NCI-H2029 treated with DMSO at 0.1 percent for 48 hours (cell line): ENCODE data around the gene HSD17B11.
"Not testable (repeated sequence)": the region's sequence is repeated elsewhere in the genome, so short reads cannot be mapped to it uniquely, and the experiment has no call there.

ENCODE experiments used
- DNase-seq: peaks from one replicate; lab custom pipeline; 2025; lab: John Stamatoyannopoulos, UW

The HSD17B11 gene

DNA sequence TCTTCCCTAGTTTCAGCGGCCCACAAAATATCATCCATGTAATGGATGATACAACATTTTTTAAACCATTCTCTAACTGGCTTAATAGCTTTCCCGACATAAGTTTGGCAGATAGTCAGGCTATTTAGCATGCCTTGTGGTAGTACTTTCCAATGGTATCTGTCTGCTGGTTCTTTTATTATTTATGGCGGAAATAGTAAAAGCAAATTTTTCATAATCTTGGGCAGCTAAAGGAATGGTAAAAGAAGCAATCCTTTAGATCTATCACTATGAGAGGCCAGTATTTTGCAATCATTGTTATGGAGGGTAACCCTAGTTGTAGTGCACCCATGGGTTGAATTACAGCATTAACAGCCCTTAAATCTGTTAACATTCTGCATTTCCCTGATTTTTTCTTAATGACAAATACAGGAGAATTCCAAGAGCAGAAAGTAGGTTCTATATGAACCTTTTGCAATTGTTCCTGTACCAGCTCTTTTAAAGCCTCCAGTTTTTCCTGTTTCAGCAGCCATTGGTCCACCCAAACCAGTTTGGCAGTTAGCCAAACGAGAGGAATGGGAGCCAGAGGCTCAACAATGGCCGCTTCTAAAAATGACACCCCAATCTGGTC is 14.3 kb upstream of the HSD17B11 start:
- DNase-seq, result no peak

DNA sequence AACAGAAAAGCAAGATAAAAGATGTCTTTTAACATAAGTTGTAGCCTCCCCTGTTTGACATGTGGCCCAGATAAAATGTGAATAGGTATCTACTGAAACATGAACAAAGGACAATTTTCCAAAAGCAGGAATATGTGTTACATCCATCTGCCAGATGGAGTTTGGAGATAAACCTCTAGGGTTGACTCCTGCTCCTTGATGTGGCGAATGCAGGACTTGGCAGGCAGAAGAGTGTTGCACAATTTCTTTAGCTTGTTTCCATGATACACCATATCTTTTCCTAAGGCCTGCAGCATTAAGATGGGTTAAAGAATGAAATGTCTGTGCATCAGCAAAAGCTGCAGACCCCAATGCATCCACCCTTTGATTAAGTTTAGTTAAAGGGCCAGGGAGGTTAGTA is 12.7 kb upstream of the HSD17B11 start:
- not testable (repeated sequence) for DNase-seq

DNA sequence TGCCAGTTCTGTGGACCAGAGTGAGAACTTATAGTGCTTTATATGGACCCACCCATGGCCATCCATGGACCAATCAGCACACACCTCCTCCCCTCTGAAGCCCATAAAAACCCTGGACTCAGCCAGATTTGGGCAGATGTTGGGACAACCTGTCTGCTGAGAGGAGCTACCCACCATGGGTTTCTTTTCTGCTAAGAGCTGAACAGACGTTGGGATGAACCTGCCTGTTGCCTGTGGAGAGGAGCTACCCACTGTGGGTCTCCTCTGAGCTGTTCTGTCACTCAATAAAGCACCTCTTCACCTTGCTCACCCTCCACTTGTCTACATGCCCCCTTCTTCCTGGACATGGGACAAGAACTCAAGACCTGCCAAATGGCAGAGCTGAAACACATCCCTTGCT is 9.0 kb upstream of the HSD17B11 start:
- DNase-seq, result no peak

DNA sequence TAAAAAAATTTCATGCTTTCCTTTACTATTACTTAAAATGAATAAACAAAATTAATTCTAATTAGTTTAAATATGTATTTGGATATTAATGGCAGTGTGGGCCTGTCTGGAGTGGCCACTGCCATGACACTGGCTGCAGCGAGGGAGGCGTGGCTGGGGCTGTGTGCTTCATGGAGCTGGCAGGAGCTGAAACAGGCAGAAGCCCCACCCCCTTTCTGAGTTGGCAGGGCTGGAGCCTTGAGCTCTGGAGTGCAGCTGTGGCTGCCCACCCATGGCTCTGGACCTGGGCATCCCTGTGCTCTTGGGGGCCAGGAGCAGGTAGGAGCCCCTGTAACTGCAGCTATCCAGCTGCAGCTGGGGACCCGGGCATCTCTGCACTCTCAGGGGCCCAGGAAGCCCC is 8.2 kb upstream of the HSD17B11 start:
- no peak for DNase-seq

DNA sequence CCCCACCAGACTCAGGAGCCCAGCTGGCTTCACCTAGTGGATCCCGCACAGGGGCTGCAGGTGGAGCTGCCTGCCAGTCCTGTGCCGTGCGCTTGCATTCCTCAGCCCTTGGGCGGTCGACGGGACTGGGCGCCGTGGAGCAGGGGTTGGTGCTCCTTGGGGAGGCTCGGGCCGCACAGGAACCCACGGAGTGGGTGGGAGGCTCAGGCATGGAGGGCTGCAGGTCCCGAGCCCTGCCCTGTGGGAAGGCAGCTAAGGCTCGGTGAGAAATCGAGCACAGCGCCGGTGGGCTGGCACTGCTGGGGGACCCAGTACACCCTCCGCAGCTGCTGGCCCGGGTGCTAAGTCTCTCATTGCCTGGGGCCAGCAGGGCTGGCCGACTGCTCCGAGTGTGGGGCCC is 4.9 kb upstream of the HSD17B11 start:
- DNase-seq, result not testable (repeated sequence)

DNA sequence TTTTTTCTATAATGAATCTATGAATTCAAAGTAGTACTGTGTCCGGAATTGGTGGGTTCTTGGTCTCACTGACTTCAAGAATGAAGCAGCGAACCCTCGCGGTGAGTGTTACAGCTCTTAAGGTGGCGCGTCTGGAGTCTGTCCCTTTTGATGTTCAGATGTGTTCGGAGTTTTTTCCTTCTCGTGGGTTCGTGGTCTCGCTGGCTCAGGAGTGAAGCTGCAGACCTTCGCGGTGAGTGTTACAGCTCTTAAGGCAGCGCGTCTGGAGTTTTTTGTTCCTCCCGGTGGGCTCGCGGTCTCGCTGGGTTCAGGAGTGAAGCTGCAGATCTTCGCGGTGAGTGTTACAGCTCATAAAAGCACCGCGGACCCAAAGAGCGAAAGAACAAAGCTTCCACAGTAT is 4.1 kb upstream of the HSD17B11 start:
- DNase-seq, result not testable (repeated sequence)

DNA sequence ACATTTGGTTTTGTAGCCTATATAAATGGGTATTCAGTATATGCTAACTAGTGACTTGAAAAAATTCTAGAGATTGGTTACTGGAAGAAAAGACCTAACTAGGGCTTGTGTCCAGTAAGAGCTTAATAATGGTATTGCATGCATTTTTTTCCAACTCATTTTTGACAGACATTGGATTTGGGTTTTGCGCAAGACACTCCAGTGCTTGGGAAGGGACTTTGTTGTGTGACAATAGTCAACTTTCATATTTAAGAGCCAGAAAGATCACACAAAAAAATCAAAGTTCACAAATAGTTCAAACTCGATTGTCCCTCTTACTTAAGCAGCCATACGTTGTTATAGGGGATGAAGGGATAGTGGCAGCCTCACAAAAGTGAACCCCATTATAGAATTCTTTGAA is 1.2 kb upstream of the HSD17B11 start:
- DNase-seq, result no peak

DNA sequence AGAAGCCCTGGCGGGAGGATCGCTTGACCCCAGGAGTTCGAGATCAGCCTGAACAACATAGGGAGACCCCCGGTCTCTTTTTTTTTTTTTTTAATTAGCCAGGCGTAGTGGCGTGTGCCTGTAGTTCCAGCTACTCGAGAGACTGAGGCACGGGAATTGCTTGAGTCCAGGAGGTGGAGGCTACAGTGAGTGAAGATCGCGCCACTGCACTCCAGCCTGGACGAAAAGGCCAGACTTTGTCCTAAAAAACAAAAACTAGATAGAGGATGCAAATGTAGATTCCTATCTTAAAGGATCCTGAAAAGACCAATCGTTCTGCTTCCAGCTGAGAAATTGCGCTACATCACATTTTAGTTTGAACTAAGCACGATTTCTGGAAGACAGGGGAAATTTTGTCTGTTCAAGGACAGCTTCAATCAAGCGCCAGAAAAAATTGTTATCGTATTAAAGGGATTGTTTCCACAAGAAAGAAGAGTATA is 627 bp upstream of the HSD17B11 start:
- DNase-seq, result no peak

DNA sequence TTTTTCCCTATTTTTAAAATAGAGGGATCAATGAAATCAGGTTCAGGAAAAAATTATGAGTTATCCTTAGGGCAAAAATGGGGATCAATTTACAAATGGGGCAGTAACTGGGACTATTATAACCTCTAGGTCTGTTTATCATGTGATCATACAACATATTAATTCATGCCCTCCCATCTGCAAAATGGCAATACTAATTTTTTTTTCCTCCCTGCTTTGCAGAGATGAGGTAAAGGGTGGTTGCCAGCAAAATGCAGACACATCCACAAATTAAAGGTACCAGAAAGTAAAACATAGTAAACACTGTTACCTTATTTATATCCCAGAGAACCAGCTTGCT is 467 bp downstream of the HSD17B11 start:
- DNase-seq, result no peak

DNA sequence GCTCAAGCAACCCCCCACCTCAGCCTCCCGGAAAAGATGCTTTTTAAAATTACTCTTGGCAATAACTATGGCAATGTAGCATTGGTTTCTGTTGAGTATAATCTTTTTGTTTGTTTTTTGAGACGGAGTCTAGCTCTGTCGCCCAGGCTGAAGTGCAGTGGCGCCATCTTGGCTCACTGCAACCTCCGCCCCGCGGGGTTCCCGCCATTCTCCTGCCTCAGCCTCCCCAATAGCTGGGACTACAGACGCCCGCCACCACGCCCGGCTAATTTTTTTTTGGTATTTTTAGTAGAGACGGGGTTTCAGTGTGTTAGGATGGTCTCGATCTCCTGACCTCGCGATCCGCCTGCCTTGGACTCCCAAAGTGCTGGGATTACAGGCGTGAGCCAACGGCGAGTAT is 933 bp downstream of the HSD17B11 start:
- not testable (repeated sequence) for DNase-seq

DNA sequence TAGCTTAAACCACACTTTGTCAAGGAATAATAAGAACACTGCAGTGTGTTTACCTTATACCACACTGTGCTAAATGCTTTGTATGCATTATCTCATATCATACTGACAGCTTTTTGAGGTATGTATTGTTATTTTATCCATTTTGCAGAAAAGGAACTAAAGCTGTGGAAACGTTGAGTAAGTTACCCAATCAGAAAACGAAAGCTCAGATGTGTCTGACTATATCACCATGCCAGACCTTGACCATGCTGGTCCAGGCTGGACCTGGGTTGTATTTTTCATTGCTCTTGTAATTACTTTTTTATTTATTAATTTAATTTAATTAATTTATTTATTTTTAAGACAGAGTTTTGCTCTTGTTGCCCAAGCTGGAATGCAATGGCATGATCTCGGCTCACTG is 2.1 kb downstream of the HSD17B11 start:
- DNase-seq, result no peak

DNA sequence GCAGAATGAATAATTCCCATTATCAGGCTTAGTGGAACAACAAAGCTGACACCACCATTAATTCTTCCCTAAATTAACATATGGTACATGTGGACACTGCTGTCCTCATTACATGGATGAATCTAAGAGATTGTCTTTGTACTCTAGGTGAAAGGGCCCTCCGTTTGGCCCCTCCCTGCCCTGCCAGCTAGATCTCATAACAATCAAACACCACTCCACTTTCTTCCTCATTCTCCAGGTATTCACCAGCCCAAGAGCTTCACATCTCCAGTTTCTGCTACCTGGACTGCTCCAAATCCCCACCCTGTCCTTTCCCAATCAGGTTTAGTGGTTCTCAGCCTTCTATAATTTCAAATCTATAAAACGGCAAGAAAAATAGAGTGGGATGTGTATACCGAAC is 3.8 kb downstream of the HSD17B11 start:
- DNase-seq, result no peak

DNA sequence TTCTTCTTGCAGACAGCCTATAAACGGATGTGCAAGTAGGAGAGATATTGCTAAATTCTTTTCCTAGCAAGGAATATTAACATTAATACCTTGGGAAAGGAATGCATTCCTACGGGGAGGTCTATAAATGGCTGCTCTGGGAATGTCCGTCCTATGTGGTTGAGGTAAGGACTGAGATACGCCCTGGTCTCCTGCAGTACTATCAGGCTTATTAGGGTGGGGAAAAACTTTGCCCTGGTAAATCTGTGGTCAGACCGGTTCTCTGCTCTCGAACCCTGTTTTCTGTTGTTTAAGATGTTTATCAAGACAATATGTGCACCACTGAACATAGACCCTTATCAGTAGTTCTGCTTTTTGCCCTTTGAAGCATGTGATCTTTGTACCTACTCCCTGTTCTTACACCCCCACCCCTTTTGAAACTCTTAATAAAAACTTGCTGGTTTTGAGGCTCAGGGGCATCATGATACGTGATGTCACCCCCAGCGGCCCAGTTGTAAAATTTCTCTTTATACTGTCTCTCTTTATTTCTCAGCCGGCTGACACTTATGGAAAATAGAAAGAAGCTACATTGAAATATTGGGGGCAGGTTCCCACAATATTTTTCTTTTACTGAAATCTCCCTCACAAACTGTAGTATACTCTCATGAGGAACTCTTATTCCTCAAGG is 6.4 kb downstream of the HSD17B11 start:
- not testable (repeated sequence) for DNase-seq

DNA sequence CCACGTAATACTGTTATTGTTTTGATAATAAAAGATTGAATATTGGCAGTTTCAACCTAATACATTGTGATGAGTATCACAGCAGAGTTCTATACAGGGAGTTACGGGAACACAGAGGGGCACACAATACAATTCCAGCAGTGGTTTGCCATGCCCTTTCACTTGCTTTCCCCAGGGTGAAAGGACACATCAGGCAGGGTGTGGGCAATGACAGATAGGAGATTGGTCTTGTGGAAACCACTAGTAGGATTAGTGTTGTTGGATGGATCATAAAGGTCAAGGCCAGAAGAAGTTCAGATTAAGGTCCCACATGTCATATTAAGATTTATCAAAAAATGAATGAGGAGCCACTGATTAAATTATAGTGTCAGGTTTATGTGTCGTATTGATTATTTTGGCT is 8.1 kb downstream of the HSD17B11 start:
- DNase-seq, result no peak

DNA sequence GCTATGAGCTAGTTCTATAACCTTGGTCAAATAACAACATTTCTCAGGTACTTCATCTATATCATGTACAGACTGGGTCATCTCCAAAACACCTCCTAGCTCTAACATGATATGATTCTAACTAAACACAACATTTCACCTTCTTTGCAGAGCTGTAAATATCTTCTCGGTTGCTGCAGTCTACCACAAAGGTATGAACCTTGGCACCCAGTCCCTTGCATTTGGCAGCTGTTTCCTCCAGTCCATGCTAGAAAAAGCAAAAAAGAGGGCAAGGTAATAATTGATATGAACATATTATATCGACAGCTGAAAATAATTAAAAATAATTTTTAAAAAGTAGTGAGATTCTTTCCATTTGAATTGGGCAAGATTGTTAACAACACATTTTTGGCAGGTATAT is 8.9 kb downstream of the HSD17B11 start:
- no peak for DNase-seq

DNA sequence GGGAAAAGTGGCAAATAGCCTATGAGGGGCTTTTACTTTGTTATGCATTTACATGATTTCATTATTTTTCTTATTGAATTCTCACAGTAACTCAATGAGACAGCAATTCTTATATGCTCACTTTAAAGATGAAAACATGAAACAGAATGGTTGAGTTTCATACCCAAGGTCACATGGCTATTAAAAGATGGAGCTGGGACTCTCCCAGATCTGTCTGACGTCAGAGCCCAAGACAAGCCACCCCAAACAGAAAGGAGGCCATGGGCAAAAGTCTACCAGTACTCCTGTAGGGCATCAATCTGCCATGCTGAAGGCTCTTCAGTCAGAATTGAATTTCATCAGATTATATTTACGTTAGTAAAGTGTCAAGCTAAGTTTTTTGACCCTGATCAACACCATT is 13.2 kb downstream of the HSD17B11 start:
- no peak for DNase-seq

DNA sequence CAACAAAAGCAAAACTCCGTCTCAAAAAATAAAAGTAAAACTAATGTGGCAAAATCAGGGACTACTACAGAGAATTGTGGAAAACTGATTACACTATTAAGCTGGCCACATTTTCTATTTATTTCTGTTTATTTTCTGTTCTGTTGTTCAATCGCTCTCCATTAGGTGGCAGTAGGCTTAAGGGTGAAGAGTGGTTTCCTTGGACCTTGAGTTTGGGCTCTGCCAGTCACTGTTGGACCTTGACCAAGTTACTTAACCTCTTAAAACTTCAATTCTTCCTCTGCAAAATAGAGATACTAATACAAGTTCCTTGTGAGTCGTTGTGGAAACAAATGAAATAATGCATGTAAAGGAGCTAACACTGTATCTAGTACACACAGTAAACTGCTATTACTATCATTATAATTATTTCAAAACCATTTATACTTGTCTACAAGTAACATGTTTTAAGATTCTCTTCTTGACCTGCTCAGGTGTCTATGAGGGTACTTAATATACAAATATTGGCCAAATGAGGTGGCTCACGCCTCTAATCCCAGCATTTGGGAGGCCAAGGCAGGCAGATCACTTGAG is 15.2 kb downstream of the HSD17B11 start:
- DNase-seq, result peak; percentile 24

DNA sequence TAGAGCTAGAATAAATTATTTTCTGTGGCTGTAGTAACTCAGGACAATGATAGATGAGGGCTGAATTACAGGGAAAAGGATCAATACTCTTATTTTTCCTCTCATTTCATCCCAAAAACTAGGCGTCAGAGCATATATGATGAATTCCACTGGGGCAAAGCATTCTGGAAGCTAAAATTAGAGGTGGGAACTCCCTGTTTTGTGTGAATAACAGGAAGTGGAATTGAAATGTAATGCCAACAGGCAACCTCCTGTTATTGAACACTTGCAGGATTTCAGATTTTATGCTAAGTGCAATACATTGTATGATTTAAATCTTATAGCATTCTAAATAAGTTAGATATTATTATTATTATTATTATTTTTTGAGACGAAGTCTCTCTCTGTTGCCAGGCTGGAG is 20.9 kb downstream of the HSD17B11 start:
- no peak for DNase-seq

DNA sequence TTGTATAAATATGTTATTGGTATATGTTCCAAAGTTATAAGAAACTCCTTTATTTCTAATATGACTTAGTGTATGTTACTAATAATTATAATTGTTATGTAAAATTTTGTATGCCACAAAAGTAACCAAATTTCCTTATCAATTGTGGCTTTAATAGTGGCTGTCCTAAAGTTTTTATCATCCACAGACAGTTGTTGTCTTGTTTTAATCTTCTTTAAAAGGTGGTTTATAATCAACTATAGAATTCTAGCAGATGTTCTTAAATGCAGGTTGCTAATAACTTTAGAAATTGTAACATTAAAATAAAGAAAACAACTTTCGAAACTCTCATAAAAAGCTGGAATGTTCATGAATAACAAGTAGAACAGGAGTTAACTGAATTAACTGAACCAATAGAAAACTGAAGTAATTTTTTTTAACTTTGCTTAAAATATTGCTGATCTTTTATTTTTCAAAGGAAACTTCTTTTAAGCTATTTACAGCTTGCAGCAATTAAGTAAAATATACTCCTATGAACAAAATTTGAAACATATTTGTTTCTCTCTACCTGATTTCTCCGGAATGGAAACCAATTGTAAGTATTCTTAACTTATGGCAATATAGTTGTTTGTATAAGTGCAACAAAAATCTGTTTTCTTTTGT is 24.3 kb downstream of the HSD17B11 start:
- DNase-seq, result no peak

DNA sequence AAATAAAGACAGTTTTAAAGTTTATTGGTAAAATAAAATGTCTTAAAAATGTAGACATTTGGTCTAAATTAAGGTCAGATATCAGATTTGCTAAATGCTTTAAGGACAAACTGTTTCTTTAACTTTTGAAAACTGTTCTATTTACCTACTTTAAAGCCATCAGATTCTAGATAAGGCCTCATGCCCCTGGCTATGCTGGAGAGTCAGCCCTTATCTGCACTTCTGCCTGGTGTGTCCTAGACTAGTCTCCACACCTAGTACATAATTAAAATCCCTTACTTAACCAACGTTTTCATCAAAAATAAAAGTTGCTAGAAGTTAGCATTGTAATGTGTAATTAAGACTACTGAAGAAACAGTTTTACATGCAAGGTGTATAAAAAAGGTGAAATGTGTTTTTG is 25.6 kb downstream of the HSD17B11 start:
- no peak for DNase-seq

DNA sequence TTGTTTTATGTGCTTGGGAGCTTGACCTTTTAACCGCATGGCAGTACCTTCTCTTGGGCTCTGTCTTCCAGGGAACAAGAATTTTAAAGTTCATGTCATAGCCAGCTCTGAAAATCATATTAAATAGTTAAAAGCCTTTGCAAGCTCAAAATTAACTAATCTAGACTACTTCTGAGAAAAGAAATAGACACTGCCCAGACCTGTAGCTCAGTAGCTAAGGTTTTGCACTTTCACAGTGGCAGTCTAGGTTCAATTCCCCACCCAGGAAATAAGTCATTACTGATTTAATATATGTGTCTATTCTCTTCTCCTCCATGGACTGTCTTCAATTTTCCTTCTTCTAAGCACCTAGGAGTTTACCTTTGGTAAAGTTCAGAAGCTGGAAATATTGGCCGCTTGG is 27.4 kb downstream of the HSD17B11 start:
- DNase-seq, result no peak

DNA sequence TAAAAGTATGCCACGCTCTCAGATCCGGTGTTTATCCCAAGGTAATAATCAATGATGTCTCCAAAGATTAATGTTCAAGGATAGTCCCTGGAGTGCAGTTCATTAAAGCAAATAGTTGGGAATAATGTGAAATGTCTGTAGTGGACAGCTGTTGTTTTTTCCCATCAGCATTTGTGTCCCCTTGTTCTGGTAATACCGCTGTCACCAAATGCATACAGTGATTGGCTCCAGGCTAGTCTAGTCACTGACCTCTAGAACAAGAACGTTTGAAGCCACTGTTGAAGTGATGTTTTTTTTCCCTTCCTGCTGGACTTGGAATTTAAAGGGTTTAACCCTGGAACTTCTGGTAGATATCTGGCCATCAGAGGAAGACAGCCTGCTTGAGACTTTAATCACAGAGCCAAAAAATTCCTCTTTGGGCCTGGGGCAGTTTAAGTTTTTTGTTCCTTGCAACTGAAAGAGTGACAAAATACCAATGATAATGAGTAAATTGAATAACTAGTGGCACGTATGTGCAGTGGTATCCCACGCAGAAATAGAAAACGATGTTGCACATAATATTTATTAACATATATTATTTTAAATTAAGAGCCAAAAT is 30.6 kb downstream of the HSD17B11 start:
- DNase-seq, result no peak

DNA sequence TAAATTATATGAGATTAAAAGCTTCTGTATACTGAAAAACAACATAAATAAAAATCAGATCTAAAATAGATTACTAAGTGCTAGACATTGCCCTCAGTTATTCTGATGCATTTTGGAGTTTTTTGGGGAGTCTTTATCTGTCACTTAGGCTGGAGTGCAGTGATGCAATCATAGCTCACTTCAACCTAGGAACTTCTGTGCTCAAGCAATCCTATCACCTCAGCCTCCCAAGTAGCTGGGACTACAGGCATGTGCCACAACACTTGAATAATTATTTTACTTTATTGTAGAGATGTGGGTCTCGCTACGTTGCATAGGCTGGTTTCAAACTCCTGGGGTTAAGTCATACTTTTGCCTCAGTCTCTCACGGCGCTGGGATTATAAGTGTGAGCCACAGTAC is 31.7 kb downstream of the HSD17B11 start:
- DNase-seq, result no peak
